ENCODE results near the gene H6PD.

GRCh38 chr1:9308236-9308785 lies 73.7 kb downstream of the H6PD start:
- no peak for TF ChIP-seq POLR2A (IDR thresholded peaks at IDR 0.05; ENCODE audit: low read depth, low read length)
- TF ChIP-seq POLR2AphosphoS5 (IDR thresholded peaks at IDR 0.05; ENCODE audit: insufficient read depth, low read depth, low read length), result no peak
- no peak for TF ChIP-seq CTCF (IDR thresholded peaks at IDR 0.05; ENCODE audit: extremely low read depth in 1 of 2, insufficient read depth in 1 of 2, low read depth in 1 of 2, low read length in 2 of 2)
- no peak for TF ChIP-seq MAX (IDR thresholded peaks at IDR 0.05; ENCODE audit: insufficient read depth, insufficient read length)
